ENCODE data around the gene FAM120A.
"Not testable (repeated sequence)": the region's sequence is repeated elsewhere in the genome, so short reads cannot be mapped to it uniquely, and the experiment has no call there.

FAM120A gene

GRCh38 chr9:93505541-93506132 lies 54.2 kb downstream of the FAM120A start:
- no peak overlapping the region for H3K4me3 ChIP-seq (ENCODE audit: low read depth, low read length)

DNA sequence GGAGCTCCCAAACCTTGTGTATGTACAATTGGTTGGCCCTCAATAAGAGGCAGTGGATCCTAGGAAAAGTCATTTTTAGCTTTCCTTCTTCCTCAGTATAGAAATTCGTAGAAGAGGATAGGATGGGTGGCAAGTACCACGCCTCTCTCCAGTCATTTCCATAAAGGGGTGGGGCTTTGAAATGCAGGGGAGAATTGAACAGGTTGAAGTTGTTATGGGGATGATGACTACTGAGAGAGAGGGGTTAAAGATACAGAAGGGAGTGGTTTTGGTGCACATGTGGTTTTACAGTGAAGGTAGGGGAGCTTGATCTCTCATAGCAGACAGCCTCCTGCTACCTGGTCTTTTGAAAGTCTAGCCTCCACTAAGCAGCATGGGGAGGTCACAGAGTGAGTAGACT lies 56.3 kb downstream of the FAM120A start:
- no peak overlapping the region for H3K4me3 ChIP-seq (ENCODE audit: low read depth, low read length)

DNA sequence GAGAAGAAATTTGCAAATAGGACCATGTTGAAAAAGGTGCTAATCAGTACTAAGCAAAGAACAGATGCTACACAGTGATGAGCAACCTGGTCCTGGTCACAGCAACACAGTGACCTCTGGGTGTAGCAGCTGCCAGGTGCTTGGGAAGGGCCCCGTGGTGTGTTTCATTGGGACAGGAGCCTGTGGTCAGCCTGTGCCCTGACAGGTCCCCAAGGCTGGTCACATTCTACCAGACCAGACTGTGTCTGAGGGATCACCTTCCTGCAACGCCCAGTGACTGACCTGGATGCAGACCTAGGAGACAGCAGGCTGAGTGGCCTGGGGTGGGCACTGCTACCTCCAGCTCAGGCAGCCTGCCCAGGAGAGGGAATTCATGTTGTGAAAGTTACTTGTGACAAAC lies 56.7 kb downstream of the FAM120A start:
- no peak overlapping the region for H3K4me3 ChIP-seq (ENCODE audit: low read depth, low read length)

DNA sequence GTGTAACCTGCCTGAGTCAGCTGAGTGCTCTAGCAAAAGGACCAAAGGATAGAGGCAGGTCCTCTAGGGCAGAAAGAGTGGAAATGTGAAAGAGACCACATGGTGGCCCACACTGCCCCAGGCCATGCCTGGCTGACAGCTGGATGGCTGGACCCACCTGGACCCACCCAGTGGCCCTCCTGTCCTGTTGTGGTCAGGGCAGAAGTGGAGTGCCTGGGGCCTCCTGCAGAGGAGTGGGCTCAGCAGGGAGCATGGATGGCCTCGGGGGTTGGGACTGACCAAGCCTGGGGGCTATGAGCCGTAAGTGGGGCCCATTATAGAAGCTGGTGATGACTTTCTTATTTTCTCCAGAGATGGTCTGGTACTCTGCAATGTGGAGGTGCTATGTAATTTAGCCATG lies 57.6 kb downstream of the FAM120A start:
- H3K4me3 ChIP-seq (ENCODE audit: low read depth, low read length), result no peak overlapping the region

DNA sequence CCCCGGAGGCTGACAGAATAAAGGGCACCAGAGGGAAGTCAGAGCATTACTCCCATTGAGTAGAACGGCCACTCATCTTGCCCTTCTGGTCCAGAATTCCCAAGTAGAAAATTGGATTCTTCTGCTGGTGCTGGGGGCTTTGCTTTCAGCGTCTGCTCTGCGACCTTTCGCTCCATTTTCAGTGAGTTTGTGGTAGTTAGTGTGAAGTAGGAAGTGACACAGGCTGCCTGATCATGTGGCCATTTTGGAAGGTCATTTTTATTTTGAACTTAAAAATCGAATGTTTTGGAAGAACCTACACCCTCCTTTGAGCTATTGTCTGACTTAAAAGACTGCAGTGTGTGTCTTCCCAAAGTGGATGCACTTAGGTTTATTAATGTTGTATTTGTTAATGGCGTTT lies 58.6 kb downstream of the FAM120A start:
- H3K4me3 ChIP-seq (ENCODE audit: low read depth, low read length), result no peak overlapping the region

DNA sequence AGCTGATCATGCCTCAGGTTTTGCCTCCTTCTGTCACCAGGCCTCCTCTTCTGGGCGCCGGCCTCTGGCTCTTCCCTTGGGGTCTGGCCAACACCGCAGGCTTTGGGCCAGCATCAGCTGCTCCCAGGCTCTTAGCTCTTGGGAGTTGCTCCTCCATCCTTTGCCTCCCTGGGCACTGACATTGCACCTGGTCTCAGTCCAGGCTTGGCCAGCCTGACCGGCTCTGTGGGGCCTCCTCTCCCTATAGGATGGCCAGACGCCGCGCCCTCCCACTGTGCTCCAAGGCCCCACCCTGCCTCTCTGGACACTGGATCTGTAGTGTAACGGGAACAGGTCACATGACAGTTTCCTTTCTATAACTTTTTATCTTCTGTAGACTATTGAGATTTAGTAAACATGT lies 59.7 kb downstream of the FAM120A start:
- H3K4me3 ChIP-seq (ENCODE audit: low read depth, low read length), result not testable (repeated sequence)

- H3K4me3 ChIP-seq (ENCODE audit: low read depth, low read length), result not testable (repeated sequence)
These were observed 60.8 kb downstream of the FAM120A start for GRCh38 chr9:93512170-93512812.

- H3K4me3 ChIP-seq (ENCODE audit: low read depth, low read length), result no peak overlapping the region
These were observed 62.1 kb downstream of the FAM120A start for GRCh38 chr9:93513606-93514005.

GRCh38 chr9:93517331-93517730 lies 65.8 kb downstream of the FAM120A start:
- H3K4me3 ChIP-seq (ENCODE audit: low read depth, low read length), result no peak overlapping the region

DNA sequence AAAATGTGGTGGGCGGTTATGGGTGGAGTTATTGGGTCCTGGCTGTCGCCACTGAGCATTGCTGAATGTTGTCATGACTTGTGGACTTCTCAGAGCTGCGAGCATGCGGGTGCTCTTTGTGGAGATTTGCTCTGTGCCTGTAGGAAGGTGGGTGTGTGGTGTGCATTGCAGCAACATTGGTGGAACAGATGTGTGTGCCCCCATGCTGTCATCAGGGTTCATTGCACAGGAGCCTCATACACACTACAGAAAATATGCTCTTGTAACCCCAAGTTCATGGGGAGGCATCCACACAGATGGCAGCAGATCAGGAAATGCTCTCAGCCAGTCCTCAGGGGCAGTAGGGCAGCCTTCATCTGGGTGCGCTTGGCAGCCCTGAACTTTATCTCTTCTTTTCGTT lies 69.0 kb downstream of the FAM120A start:
- no peak overlapping the region for H3K4me3 ChIP-seq (ENCODE audit: low read depth, low read length)

- no peak overlapping the region for H3K4me3 ChIP-seq (ENCODE audit: low read depth, low read length)
These were observed 71.3 kb downstream of the FAM120A start for GRCh38 chr9:93522736-93523135.

DNA sequence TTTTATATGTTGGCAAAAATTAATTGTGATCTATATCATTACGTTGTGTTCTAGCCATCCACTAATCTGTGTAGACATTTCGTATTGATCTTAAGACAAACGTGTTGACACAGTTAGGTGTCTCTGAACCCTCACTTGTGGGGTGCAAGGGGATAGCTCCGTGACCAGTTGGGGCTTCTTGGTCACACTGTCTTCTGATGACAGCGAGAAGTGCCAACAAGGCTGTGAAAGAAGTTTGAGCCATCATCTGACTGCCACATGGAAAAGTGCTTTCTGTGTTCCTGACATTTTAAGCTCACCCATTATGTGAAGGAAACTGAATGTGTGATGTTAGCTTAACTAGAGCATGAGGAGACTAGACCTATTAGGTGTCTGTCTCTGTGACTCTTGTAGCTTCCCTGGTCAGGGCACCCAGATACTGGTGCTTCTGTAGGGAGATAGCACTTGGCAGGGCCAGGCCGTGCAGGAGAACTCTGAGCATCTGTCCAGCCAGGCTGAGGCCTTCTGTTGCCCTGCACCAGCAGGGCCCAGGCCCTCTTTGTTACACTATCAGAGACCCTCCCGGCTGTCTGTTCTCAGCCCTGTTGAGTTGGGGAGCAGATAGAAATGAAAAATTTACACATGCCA lies 72.1 kb downstream of the FAM120A start:
- no peak overlapping the region for H3K4me3 ChIP-seq (ENCODE audit: low read depth, low read length)

DNA sequence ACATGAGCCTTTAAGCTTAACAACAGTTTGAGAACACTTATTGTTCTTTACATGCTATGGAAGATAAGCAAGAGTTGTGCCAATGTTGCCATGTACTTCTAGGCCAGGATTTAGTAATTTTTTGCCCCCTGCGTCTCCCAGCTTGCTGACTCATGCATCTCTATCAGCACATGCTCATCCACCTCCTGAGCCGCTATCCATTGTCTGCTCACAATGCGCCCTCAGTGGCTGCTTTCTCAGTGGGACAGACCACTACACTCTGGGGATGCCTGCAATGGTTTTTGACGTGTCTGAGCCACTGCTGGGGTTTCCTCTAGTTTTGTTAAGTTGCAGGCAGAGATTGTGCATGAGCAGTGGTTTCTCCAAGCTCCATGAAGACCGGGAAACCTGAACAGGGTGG lies 74.0 kb downstream of the FAM120A start:
- no peak overlapping the region for H3K4me3 ChIP-seq (ENCODE audit: low read depth, low read length)

- no peak overlapping the region for H3K4me3 ChIP-seq (ENCODE audit: low read depth, low read length)
These were observed 79.9 kb downstream of the FAM120A start for GRCh38 chr9:93531374-93531773.

GRCh38 chr9:93532141-93532540 lies 80.7 kb downstream of the FAM120A start:
- no peak overlapping the region for H3K4me3 ChIP-seq (ENCODE audit: low read depth, low read length)

DNA sequence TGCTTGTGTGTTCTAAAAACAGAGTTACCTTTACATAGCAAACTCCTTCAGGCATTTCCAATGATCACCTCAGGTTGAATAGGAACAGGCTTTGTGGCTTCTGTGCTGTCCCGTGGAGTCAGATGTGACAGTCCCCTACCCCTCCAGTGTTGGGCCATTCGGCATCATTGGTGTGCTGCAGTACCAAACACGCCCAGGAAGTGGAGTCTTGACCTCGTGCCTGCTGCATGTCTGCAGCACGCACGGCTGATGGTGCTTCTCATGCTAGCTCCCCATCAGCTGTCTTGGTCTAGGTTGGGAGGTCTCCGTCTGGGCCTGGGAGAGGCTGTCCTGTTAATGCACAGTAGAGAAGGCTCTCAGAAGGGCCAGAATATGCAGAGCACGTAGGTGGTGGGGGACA lies 82.4 kb downstream of the FAM120A start:
- H3K4me3 ChIP-seq (ENCODE audit: low read depth, low read length), result no peak overlapping the region

DNA sequence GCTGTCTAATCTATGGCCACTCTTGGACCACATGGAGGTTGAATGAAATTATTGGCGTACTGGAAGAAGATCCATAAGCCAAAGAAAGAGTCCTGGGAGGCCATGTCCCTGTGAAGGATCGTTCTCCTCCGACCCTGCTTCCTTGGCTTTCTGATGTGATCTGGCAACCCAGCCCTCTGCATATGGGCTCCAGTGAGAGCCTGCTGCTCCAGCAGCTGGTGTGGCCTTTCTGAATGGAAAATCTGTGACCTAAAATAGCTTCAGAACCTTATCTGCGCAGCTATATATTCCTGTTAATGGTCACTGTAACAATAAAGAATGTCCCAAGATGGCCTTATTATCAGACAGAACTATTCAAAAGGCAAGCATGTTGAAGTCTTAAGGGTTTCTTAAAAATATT lies 84.7 kb downstream of the FAM120A start:
- H3K4me3 ChIP-seq (ENCODE audit: low read depth, low read length), result no peak overlapping the region

- no peak overlapping the region for H3K4me3 ChIP-seq (ENCODE audit: low read depth, low read length)
These were observed 85.4 kb downstream of the FAM120A start for GRCh38 chr9:93536874-93537273.

GRCh38 chr9:93540305-93540704 lies 88.8 kb downstream of the FAM120A start:
- no peak overlapping the region for H3K4me3 ChIP-seq (ENCODE audit: low read depth, low read length)

DNA sequence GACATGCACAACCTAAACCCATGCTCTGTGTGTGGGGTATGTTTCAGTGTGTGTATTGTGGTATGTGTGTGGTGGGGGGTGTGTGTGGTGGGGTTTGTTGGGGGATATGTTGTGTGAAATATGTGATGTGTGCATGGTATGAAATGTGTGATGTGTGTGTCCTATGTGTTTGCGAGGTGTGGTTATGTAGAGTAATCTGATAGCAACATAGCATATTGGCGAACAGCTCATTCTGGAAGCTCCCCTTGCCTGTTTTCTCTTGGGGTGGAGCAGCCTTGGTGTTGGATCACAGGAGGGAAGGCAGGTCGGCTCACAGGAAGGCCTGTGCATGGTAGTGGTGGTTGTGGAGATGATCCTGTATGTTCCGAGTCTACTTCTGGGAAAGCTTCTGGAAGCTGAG lies 89.5 kb downstream of the FAM120A start:
- H3K4me3 ChIP-seq (ENCODE audit: low read depth, low read length), result no peak overlapping the region

- no peak overlapping the region for H3K4me3 ChIP-seq (ENCODE audit: low read depth, low read length)
These were observed 90.3 kb downstream of the FAM120A start for GRCh38 chr9:93541581-93542349.

DNA sequence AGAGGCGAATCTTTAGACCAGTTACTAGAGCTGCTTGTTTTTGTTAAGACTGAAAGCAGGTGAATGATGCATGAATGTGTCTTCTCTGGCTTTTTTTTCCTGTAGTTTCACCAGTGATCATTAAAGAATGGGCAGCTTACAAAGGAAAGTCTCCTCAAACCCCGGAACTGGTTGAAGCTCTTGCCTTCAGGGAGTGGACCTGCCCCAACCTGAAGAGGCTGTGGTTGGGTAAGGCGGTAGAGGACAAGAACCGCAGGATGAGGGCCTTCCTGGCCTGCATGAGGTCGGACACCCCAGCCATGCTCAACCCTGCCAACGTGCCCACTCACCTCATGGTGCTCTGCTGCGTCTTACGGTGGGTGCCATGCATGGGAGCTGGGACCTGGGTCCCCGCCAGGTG lies 91.6 kb downstream of the FAM120A start:
- no peak overlapping the region for H3K4me3 ChIP-seq (ENCODE audit: low read depth, low read length)
